Measurements from ENCODE around the gene RPA3. TPM values are rescaled to one million over a fixed set of nuclear protein-coding genes. Genes with fewer than 3 reads are reported as not detected.

RPA3 gene
- total RNA-seq, 1 donor from 2014 or later, result 9.3 TPM

DNA sequence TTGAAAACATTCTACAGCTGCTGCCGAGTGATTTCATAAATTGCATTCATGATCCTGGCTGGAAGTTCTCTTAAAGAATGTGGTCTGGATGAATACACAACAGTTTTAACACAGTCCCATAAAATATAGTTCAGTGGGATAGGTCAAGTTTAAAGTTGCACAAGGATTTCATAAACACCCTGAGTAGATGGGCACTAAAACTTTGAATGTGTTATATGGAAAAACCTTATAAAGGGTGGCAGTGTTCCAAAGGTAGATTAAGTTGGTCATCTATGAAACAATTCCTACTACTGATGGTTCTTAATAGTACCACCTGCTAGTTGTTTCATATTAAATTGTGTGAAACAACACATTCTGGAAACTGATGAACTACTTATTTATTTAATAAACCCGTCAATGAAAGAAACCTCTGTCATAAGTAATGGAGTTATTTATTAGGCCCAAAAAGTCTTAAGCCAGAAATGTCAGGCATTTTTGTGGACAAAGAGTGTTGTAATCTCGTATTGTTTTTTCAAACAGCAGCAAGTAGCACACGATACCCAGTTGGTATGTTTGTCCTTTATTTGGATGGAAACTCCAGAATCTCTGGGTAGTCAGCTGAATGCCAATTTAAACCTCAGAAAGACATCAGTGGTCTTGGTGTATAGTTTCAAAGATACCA lies 14.3 kb upstream of the RPA3 start:
- no peak for DNase-seq (ENCODE audit: low read depth in 2 of 2)

DNA sequence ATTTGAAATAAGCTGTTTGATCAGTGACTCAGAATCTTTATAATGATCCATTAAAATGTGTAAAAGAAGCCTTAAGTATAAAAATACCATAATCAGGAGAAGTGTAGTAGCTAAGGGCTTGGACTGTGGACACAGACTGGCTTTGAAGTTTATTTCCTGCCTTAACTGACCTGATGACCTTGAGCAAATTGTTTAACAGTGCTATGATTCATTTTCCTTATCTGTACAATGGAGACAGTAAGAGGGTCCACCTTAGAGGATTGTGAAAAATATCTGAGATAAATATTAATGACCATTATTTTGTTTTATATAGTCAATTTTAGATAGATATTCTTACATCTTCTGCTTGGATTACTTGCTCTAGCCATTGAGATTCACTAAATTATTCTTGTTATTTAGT lies 13.3 kb upstream of the RPA3 start:
- DNase-seq (ENCODE audit: low read depth in 2 of 2), result peak; percentile 33 to 57

GRCh38 chr7:7720750-7721621 lies 2.6 kb upstream of the RPA3 start:
- no peak for DNase-seq (ENCODE audit: low read depth in 2 of 2)

DNA sequence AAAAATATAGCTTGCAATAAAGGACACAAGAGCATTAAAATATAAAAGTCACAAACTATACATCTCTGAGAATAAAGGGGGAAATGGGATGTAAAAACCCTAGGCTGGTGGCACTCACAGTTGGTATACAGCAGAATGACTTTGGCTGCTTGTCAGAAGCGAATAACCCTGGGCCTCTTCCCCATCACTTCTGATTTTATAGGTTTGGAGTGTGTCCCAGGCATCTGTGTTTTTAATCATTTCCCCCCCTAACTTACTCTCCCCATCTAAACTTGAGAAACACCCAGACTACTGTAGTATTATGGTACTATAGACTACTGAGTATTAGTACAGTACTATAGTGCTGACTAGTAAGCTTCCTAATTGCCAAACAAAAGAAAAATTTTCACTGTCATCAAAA lies 1.8 kb upstream of the RPA3 start:
- DNase-seq (ENCODE audit: low read depth in 2 of 2), result no peak

GRCh38 chr7:7719236-7719635 lies 829 bp upstream of the RPA3 start:
- DNase-seq (ENCODE audit: low read depth in 2 of 2), result peak; percentile 5 to 84

GRCh38 chr7:7713730-7714129 lies 4.7 kb downstream of the RPA3 start:
- DNase-seq (ENCODE audit: low read depth in 2 of 2), result no peak

DNA sequence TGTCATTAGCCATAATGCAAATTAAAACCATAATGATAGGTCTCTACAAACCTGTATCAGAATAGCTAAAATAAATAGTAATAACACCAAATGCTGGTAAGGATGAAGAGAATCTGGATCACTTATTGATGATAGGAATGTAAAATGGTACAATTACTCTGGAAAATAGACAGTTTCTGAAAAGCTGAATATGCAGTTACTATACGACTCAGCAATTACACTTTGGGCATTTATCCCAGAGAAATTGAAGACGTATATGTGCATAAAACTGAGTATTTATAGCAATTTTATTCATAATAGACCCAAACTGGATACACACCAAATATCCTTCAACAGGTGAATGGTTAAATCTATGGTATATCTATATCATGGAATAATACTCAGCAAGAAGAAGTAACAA lies 7.9 kb downstream of the RPA3 start:
- DNase-seq (ENCODE audit: low read depth in 2 of 2), result no peak

- DNase-seq (ENCODE audit: low read depth in 2 of 2), result no peak
Observed at GRCh38 chr7:7709291-7709690, 9.1 kb downstream of the RPA3 start.

GRCh38 chr7:7707806-7708205 lies 10.6 kb downstream of the RPA3 start:
- peak in 1 of 2 donors; percentile 7 for DNase-seq (ENCODE audit: low read depth in 2 of 2)

DNA sequence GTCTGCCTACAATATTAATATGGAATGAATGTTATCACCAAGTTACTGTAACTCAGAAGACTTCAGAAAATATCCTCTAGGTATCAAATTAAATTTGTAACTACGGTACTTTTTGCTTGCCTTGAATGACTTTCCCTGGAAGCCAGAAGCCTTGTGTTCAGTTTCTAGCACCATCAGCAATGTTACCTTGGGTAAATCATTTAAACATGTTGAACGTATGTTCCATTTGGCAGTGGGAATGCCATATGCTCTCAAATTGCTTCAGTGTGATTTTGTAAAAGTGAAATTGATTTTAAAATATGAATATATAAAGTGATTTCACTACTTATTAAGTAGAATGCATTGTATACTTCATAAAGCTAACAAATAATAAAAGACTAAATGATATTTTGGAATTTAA lies 11.2 kb downstream of the RPA3 start:
- DNase-seq (ENCODE audit: low read depth in 2 of 2), result no peak

- no peak for DNase-seq (ENCODE audit: low read depth in 2 of 2)
Observed at GRCh38 chr7:7706556-7707172, 11.7 kb downstream of the RPA3 start.

DNA sequence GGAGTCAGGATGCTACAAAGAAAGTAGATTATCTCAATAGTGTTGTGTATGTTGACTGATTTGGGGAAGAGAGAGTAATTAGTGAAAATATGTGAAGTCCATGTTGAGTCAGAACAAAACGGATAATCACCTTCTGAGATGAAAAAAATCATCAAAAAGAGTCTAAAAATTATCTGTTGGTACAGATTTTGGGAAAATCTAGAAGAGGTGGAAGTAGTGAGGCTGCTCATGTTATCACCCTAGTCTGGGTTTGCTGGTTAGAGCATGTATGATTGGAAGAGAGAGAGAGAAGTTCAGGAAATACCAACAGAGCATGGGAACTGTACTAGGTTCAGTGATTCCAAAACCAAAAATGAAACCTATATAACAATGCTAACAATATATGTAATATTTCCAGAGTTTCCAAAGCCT lies 12.3 kb downstream of the RPA3 start:
- DNase-seq (ENCODE audit: low read depth in 2 of 2), result peak in 1 of 2 donors; percentile 11

DNA sequence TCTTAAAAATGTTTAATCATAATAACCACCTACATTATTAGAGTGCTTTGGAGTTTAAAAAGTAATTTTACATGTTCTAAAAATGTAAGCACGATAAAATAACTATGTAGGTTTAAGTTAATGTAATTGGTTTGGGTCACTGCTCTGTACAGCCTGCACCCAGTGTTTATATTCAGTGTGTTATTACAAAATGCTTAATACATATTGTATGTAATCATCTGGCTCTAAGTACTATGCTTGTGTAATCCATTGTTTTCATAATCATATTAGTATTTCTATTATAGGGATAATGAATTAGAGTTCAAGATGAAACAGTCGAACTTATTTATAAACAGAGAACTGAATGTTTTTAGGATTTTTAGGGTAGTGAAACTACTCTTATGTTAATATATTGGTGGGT lies 13.1 kb downstream of the RPA3 start:
- no peak for DNase-seq (ENCODE audit: low read depth in 2 of 2)

- DNase-seq (ENCODE audit: low read depth in 2 of 2), result no peak
Observed at GRCh38 chr7:7704867-7705266, 13.5 kb downstream of the RPA3 start.

DNA sequence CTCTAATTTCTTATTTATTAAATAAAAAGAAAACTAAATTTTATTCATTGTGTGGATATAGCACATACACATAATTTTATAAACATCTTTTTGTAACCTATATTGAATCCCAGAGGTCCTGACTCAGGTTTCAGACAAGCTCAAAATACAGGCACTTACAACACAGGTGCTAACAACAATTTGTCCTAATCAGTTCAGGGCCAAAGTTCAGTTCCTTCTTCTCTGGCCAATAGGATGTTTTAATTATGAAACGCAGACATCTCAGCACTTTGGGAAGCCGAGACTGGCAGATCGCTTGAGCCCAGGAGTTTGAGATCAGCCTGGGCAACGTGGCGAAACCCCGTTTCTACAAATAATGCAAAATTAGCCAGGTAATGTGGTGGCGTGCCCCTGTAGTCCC lies 15.0 kb downstream of the RPA3 start:
- DNase-seq (ENCODE audit: low read depth in 2 of 2), result no peak

DNA sequence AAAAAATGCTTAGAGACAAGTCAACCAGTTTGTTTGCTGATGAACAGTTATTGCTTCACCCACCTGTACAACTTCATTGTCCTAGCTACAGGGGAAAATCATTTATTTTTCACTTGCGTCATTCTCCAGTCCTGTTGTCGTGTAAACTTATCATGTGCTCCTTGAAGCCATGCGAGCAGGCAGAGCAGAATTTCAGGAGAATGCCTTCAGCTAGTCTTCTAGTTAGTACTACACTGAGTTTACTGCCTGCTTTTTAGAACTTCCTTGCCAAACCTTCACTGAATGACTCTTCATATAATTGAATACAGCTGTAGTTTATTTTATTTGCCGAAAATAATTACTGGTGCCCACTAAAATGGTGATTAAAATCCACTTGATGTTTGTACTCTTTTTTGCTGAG lies 15.6 kb downstream of the RPA3 start:
- no peak for DNase-seq (ENCODE audit: low read depth in 2 of 2)

- DNase-seq (ENCODE audit: low read depth in 2 of 2), result no peak
Observed at GRCh38 chr7:7701527-7701926, 16.9 kb downstream of the RPA3 start.

- no peak for DNase-seq (ENCODE audit: low read depth in 2 of 2)
Observed at GRCh38 chr7:7699970-7700369, 18.4 kb downstream of the RPA3 start.

DNA sequence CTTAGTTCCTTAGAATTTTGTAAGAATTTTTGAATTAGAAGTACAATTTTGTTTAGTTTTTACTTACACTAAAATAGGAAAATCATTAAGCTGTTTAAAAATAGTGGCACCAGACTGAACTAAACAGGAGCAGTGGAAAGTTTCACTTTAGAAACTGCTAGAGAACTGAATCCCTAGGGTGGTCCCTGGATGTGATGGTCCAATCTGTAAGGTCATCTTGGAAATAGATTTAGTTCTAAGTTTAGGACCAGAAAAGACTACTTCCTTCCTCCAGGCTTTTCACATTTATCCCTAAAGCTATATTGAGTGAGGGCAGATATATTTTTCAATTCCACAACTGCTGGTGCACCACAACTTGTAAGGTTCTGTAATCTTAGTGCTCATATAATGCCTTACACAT lies 19.0 kb downstream of the RPA3 start:
- DNase-seq (ENCODE audit: low read depth in 2 of 2), result no peak

- DNase-seq (ENCODE audit: low read depth in 2 of 2), result no peak
Observed at GRCh38 chr7:7698930-7699329, 19.5 kb downstream of the RPA3 start.

DNA sequence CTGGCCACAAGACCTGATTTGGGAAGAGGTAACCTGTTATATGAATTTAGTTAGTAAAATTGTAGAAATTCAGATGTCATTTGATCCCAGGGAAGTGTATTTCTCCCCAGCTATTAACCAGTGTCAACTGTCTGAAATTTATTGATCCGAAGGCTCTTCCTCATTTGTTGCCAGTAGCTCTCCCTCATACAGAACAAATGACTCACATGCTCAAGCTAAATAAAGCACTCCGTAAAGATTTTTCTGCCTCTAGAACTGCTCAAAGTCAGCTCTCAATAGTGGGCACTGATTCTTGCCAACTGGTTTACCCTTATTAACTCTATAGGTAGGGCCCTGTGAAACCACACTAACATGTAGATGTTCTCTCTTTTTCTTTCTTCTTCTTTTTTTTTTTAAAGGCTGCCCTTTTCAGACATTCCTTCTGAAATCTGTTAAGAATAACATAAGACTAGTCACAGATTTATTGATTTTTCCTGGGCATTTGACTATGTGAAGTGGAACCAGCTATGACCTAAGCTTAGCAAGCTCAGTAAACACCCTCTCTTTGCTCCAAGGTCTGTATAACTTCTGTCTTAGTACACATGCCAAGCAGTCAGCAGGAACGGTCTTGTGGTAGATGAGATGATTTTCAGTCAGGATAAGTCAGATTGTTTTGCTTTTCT lies 21.8 kb downstream of the RPA3 start:
- peak in 1 of 2 donors; percentile 20 for DNase-seq (ENCODE audit: low read depth in 2 of 2)
